Measurements from ENCODE around the gene METRNL.

METRNL gene

GRCh38 chr17:83142619-83143018 lies 63.2 kb downstream of the METRNL start:
- DNase-seq (ENCODE audit: low spot score) = no peak

- no peak for DNase-seq (ENCODE audit: low spot score)
These were observed 64.4 kb downstream of the METRNL start for GRCh38 chr17:83143817-83144231.
